HG02623 (cell line): ENCODE results near the gene MRPL36.

ENCODE experiments used
- ATAC-seq: cut with Tn5 transposase; IDR thresholded peaks from one replicate; pipeline ENCODE4 v1.9.1; 2021; ENCODE audit warnings: moderate library complexity; ENCODE audit not compliant: unreplicated experiment

The MRPL36 gene

DNA sequence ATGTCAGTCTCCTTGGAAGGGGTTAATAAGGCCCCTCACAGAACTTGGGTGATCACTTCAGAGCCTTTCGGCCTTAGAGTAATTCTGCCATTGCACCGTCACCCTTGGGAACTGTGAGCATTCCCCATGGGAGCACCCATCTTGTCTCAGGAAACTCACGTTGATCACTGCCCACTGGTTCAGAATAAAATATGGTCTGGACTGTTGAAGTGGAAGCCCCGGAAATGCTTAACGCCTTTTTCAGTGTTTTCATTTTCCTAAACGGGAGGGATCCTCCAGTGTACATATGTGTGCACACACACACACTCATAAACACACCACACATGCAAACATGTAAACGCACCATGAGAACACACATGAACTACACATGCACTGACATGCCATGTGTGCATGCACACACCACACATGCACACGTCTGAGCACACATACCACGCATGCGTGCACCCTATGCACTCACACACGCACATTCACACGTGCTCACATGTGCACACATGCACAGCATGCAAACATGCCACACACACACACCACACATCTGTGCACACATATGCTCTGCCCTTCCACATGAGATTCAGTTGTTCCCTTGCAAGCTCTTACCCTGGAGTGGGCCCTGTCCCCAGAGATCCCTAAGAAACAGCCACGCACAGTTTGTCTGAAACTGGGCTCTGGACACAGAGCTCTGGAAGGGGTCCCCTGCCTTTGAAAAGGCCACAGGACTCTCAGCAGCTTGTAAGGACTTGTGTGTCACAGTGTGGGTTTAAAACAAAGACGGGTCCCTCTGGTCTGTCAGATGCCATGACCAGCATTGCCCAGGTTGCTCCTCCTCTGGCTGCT is 17.0 kb downstream of the MRPL36 start:
- no peak for ATAC-seq

DNA sequence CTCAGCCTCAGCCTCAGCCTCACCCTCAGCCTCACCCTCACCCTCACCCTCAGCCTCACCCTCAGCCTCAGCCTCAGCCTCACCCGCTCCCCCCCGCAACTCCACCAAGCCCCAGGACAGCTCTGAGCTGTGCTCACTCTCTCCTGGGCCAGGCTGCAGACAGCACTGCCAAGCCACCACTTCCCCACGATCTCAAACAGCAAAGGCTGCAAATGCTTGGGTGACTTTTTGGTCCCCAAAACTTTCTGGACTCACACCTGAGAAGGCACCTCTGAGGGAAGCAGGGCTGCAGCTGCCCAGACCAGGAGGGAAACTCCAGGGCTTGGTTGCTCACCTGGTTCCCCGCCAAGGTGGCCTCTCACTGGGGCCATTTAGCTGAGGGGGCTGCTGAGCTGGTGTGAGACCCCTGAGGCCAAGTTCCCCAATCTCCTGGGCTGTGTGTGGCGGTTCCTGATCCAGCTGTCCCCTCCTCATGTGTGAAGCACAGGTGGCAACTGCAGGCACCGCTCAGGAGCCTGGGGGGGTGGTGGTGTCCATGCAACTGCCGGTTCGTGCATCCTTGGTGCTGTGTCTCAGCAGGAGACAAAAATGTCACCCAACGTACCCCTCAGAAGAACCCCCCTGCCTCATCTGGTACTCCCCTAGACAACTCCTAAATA is 17.8 kb downstream of the MRPL36 start:
- ATAC-seq, result no peak

DNA sequence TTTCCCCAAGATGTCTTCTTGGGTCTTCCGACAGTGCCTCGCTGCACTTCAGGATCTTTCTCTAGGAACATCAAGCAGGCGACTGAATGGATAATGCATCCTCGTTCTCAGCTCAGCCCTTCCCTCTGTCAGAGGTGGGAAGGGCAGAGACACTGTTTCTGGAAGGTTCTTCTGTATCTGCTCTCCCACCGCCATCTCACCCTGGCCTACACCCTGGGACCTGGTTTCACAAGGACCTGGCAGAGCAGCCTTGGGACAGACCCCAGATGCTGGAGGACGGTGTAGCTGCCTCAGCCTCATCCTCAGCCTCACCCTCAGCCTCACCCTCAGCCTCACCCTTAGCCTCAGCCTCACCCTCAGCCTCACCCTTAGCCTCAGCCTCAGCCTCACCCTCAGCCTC is 18.5 kb downstream of the MRPL36 start:
- ATAC-seq, result no peak

DNA sequence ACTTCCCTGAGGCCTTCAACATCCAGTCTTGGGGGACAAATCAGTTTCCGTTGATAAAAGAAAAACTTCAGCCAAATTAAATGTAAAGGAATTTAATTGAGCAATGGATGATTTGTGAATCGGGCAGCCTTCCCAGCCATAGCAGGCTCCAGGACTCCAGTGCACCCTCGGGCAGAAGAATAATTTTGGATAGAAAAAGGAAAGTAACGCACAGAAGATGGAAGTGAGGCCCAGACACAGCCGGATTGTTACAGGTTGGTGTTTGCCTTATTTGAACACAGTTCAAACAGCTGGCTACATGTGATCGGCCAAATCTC is 19.1 kb downstream of the MRPL36 start:
- ATAC-seq, result no peak

DNA sequence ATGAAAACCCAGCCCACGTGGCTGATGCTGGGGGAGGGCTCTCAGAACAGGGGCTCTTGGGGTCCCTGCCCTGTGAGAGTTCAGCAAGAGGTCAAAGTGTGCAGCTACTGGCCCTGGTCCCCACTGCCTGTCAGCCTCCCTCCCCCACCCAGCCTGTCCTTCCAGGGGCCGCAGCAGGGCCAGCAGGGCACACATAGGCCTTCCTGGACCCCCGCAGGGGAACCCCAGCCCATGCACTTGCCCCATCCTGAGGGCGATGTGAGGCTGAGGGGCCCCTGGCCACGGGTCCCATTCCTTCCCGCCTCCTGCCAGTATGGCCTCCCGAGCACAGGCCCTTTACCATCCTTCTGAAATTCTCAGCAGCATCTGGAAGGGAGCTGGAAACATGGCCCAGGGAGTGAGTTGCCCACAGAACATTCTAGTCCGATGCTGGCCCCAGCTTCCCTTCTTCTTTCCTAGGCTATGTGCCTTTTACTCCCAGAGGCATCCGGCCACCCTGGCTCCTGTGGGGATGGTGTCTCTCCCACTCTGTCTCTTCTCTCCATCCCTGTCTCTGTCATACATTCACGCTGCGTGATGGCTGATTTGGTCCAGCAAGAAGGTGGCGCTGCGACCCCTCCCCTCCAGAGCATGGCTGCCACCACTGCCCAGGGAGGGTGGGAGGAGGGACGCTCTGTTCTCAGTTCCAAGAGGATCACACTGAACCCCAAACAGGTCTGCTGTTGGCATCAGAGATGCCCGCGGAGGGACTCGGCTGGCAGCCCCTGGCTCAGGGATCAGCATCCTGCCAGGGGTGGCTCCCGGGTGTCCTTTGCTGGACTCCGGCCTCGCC is 19.6 kb downstream of the MRPL36 start:
- no peak for ATAC-seq

DNA sequence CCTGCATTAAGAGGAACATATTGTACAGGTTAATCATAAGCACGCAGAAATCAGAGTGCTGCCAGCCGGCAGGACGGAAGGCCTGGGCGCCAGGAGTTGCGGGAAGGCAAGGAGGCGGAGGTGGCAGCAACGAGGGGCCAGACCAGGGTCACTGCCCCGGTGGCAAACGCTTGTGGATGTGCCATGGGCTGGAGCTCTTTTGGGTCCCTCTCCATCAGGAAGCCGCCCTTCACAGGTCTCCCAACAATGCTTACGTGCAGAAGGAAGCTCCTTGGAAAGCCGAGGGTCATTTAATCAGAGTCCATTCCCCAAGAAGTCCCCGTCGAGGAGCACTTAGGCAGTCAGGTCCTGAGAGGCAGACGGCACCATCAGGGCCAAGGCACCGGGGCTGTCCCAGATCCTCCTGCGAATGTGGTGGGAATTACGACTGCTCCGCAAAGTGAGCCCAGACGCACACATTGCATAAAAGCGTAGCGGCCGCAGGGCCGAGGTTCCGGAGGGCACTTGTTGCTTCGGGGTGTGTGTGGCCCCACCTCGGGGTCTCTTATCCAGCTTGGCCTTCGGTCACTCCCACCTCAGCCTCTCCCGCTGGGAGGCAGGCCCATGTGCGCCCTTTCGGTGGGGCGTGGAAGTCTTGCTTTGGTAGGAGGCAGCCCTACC is 20.5 kb downstream of the MRPL36 start:
- ATAC-seq, result no peak

DNA sequence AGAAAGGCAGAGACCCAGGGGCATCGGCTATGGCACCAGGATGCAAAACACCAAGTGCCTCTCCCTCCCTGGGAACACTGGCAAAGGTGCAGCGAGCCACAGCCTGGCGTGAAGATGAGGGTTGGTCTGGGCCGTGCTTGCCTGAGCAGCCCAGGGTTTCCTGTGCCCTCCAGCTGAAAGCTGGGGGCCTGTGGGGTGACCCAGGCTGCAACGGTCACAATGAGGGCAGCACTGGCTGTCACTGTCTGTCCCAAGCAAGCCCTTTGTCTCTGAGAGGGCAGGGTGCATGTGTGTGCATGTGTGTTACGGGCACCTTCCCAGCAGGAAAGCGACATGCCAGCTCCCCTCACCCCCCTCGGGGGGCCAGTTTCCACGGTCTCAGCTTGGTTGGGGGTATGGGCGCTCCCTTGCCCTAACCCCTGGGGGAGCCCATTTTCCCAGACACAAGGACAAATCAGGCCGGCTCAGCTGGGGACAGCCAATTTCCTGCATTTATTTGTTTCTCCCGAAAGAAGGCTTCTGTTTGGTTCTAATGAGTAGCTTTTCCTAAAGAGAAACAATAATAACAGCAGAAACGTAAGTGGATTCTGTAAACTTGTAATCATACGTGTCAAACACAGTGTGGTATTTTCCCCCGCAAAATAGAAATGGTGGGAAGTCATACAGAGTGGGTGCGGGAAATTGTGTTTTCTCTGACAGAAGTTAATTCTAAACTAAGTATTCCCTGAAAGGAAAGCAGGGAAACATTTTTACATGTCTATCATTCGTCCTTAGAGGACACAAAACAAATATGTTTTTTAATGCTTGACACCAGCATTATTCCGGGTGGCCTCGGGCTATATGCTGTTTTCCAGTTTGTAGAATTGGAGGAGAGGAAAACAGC is 21.3 kb downstream of the MRPL36 start:
- no peak for ATAC-seq

DNA sequence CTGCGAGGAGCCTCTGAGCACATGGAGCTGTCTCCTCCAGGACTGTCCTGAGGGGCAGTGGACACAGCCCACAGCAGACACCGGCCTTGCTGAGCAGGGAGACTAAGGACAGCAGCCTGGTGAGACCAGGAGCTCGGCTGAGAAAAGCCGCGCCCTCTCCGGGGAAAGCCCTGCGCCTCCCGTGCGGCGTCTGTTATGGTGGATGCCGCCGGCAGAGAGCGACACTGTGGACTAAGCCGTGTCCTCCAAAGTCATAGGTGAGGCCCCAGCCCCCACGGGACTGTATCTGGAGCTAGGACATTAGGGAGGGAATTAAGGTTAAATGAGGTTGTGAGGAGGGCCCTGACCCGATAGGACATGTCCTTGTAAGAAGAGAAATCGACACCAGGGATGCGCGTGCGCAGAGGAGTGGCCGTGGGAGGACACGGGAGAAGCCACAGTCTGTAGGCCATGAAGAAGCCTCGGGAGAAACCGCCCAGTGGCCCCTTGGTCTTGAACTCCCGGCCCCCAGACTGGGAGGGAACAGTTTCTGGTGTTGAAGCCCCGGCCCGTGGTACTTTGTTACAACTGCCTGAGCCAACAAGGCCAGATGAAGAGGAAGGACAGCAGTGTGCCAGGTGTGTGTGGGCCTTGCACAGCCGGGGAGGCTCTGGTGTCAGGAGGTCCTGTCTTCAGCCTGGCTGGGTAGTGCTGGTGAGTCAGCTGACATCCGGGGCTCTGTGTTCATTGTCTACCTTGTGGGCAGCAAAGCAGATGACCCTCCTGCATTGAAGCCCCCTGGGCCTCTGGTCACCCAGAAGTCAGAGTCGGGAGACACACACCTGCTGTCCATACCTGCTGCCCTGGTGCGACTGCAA is 22.1 kb downstream of the MRPL36 start:
- ATAC-seq, result no peak

DNA sequence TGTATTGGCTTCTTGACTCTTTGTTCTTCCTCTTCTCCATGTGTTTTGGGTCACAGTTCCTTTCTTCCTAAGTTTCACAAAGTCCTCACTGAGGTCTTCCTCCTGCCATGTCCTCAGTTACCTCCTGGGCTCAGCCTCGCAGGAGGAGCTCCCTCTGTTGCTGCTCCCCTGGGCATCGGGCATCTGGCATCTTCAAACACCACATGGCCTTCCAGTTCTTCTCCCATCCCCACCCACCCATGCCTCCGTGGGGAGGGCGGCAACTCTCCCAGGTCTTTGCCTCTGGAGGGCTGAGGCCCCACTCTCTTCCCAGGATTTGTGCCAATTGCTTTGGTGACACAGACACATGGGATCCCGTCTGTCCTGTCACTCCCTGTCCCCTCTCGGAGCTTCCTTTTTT is 22.8 kb downstream of the MRPL36 start:
- ATAC-seq, result no peak

DNA sequence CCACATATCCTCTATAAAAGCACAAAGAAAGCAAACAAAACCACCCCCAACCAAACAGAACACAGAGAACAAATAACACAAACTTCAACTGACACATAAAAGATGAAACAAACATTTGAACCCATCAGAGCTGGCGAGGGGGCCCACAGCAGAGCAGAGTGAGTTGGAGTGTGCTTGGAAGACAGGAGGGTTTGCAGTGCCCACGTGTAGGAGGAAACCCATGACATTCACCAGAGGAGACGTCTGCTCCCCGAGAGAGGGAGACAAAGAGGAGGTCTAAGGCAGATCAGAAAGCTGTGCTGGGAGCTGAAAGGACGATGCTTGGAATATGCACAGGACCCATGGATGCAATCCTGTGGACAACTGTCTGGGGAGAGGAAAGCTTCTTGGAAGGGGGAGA is 27.0 kb downstream of the MRPL36 start:
- ATAC-seq, result no peak

DNA sequence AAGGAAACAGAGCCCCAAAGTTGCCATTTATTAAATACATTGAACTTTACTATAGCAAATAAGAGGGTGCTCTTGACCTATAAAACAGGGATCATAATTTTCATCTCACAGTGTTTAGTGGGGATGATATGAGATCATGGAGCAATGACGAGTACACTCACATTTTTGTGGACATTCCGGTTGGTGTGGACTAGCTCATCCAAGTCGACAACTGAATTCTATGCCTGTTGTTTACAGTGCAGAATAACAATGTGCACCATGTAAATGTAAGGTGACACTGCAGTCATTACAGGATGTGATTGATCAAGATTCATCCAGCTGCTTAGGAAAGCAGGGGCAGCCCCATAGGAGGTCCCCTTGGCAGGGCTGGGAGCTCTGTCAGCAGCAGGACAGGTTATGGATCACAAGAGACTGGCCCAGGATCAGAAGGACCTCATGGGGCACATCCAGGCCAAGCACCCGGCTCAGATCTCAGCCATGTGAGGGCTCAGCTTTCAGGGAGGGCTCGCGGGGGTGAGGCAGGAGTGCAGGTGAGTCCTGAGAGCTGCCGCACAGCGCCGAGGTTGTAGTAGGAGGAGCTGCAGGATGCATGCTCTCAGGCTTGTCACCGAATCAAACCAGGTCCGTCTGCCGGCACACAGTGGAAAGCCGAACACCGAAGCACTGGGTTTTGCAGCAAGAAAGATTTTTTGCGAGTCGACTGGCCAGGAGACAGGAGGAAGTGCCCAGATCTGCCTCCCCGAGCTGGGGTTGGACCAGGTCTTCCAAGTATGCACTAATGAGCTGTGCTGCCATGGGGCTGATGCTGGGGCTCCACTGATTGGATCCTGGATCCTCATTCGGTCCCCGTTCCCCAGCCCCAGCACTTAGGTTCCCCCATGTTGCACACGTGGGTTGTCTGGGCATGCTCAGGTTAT is 28.2 kb downstream of the MRPL36 start:
- no peak for ATAC-seq

DNA sequence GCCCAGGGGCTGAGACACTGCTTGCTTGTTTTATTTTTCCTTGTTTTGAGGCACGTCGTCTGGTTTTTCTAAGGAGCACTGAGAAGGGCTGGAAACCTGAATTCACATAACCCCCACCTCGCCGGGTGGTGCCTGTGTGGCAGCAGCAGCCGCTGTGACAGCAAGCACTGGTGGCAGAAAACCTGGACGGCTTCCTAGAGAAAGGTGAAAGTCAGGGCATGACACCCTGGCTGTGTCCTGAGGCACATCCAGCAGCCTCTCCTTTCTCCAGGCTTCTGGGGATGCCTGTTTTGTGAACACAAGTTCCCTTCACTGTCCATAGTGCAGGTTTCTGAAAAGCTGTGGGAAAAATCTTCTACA is 29.2 kb downstream of the MRPL36 start:
- ATAC-seq, result no peak

DNA sequence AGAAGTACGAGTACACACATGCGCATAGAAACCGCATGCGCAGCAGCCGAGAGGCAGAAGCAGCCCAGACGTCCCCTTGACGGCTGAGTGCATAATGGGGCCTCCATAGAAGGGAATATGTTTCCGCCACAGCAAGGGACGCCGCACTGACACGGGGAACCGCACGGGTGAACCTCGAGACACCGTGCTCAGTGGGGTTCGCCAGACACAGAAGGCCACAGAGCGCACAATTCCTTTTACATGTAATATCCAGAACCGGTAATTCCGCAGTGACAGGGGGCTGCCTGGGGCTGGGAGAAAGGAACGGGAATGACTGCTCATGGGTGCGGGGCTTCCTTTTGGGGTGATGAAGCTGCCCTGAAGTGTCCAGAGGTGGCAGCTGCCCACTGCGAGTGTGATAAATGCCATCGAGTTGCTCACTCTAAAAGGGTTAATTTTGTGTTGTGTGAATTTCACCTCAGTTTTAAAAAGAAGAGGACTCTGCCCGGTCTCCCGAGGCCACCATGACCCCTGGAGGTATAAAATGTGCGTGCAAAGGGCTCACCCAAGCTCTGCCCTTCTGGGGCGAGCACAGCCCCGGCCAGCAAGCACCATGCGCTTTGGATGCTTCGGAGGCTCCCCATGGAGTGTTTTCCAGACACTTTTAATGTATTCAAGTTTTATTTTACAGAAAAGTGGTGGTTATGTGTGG is 29.7 kb downstream of the MRPL36 start:
- ATAC-seq, result no peak

DNA sequence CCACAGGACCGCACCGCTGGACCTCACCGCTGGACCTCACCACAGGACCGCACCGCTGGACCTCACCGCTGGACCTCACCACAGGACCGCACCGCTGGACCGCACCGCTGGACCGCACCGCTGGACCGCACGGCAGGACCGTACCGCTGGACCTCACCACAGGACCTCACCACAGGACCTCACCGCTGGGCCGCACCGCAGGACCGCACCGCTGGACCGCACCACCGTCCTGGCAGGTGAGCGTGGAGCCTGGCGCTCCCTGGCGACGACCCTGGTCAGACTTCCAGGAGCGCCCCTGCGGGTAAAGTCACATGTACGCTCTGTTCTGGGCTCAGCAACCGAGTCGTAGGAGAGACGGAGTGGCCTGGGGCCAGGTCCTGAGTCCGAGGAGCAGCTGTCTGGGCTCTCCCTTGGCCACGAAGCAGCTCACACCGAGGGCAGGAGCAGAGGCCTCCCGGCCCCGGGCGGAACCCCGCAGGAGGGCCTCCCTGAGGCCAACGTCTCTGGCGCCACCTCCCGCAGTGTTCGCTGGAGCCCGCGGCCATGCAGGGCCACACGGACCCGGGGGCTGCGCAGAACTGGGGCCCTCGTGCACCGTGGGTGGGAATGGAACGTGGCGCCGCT is 30.5 kb downstream of the MRPL36 start:
- ATAC-seq, result no peak

DNA sequence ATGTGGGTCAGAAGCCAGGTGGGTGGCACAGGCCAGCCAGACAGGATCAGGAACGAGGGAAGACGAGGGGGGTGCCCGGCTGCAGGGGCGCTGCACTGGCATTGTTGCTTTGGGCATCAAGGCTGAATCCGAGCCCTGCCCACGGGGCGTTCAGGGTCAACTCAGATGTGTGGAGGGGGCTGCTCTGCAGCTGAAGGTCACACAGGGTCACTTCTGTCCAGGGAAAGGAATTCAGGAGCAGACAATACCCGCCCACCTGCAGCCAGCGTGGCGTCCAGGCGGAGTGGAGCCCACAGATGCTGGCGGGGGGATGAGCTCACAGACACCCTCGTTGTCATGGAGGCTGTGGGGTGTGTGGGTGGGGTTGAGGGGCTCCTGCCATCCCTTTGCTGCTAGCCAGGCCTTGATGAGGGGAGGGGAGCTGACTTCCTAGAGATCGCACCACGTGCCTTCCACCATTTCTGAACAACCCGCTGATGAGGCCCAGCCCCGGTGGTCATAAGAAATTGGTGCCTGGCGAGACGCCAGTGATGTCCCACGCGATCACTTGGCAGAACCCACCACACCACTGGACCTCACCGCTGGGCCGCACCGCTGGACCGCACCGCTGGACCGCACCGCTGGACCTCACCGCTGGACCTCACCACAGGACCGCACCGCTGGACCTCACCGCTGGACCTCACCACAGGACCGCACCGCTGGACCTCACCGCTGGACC is 31.2 kb downstream of the MRPL36 start:
- no peak for ATAC-seq

DNA sequence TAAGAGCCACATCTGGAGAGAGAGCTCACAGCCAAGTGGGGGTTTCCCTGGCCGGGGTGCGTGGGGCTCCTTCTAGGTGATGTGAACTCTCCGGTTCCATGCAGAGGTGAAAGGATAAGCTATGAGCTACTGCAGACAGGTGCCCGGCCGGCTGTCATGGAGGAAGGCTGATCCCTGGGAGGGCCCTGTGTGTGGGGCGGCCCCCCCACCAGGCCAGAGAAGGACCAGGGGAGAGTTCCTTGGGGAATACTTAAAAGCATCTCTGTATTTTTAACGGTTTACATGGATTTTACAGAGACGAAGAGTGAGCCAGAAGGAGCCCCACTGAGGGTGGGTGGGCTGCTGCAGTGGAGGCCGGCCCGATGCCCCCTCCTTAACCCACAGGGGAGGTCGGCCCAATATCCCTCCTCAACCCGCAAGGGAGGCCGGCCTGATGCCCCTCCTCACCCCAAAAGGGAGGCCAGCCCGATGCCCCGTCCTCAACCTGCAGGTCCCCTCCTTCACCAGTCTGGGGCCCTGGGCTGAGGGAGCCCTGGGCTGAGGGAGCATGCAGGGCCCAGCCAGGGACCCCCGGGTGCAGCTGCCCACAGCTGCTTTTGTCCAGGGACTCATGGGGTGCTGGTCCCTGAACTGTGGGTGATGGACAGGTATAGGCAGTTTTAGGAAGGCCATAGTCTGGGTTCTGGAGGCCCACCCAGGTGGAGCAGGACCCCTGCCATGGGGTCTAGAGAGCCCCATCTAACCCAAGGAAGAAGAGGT is 31.9 kb downstream of the MRPL36 start:
- no peak for ATAC-seq
